Bone marrow (tissue), 2 donors: ENCODE data around the gene ADRA2C.
"Not testable (repeated sequence)": the region's sequence is repeated elsewhere in the genome, so short reads cannot be mapped to it uniquely, and the experiment has no call there.

Source experiments
- DNase-seq, 2 donors: peaks; one replicate each; lab custom pipeline; 2025; lab: John Stamatoyannopoulos, UW

Gene ADRA2C

DNA sequence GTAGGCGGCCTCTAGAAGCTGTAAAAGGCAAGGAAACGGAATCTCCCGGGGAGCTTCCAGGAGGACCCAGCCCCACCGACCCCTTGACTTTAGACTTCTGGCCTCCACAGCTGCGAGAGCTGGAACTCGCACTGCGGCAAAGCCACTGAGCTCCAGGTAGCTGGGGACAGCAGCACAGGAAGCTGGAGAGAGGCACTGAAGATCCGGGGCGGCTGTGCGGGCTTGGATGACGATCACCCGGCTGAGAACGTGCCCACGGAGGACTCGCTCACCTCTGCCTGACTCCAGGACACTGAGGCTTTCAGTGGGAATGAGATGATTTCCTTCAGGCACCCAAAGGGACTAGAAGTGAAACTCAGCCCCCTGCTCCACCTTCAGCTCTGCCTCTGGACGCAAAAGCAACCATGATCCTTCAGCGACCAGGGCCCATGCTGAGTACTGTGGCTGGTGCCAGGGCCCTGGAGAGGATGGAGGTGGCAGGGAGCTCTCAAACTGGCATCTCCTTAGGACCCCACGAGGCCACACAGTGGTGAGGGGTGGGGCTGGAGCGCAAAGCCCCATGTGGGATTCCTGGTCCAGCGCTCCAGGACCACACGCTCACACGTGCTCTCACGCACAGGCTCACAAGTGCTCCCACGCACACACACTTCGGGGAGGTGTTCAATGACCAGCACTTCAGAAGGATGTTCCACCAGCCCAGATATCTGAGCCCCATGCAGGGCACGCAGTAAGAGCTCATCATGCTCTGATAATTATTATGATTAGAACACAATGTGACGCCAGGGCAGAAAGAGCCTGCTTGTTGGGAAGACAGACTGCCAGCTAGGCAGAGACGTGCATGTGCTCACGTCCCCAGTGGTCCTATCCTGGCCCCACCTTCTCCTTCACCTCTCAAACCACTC is 47.2 kb downstream of the ADRA2C start:
- no peak for DNase-seq

DNA sequence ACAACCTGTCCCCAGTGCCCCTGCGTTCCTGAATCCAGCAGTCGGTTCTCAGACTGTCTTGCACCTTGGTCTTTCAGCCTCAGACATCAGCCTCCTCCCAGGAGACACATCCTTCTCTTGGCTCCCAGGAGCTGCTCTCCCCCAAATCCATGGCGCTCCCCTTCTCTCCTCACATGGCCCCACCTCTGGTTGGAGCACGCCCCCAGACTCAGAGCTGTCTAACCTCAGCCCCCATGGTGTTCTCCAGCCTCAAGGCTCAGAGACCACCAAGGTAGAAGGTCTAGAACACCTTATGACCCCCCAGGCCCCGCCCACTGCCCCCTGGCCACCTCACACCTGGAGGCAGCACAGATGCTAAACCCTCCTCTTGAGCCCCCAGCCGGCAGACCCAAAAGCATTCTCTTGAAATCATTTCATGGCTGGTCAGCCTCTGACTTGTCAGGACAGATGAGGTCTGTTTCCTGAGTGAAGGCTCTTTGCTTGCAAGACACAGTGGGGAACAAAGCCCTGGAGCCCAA is 47.9 kb downstream of the ADRA2C start:
- DNase-seq: no peak

DNA sequence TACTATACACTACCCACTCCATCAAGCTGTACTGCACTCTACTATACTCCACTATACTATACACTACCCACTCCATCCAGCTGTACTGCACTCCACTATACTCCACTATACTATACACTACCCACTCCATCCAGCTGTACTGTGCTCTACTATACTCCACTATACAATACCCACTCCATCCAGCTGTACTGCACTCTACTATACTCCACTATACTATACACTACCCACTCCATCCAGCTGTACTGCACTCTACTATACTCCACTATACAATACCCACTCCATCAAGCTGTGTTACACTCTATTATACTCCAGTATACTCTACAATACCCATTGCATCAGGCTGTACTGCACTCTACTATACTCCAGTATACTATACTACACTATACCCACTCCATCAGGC is 48.7 kb downstream of the ADRA2C start:
- not testable (repeated sequence) for DNase-seq

DNA sequence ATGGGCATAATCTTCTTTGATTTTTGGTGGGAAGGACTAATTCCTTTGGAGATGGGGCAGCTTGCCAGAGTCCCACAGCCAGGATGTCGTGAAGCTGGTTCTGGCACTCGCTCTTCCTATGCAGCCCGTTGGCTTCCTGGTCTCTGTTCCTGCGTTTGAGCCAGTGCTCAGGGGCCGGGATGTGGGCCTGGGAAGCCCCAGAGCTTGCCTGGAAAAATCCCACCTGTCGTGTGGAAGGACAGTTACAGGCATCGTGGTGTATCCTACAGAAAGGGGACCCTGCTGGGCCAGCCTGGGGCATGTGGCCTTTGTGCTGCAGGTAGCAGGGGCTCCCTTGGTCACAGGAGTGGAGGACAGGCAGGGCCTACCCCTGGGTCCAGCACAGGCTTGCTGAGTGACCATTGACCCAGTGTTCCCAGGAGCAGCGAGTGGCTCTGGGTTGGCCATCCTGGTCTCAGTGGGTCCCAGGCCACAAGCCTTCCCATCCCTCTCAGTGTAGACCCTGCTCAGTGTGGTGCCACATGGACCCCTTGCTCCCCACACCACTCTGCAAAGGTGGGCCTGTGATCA is 50.2 kb downstream of the ADRA2C start:
- no peak for DNase-seq

DNA sequence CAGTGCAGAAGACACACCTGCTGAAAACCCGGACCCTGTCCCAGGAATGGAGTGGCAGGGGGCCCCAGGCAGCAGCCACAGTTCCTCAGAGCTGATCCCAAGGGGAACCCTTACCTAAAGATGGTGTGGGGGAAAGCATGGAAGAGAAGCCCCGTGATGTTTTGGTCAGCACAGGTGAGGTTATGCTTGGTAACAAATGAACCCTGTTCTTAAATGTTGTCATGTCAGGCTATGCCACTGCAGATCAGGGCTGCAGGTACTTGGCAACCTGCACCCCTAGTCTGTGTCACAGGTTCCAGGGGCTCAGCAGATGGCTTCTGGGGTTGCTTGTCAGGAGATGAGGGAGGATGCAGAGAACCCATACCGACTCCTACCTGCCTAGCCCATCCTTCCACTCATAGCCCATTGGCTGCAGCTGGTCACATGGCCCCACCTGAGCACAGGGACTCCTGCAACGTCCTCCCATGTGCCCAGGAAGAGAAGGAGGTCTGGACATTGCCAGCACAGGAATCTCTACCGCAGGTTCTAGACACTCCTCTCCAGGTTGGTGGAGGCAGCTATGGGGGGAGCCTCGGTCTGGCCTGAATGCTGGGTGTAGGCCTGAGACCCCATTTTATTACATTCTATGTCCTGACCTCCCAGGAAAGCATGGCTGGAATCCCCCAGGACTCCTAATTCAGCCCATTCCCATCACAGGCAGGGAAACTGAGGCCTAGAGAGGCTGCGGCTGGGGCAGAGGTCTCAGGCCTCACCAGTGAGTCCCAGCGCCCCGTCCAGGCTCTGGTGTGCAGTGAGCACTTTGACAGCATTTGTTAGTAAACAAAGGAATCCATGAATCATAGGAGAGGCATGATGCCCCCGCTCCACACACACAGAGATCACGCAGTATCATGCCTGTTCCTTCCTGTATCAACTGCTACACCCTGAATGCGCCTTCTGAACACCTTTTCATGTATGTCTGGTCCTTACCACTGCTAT is 51.1 kb downstream of the ADRA2C start:
- DNase-seq: no peak
